B cell (primary cell): ENCODE results near the gene LRP2.

ENCODE experiments used
- CTCF ChIP-seq: fragments of 200-600 bp; IDR thresholded peaks from one replicate; pipeline ENCODE4 v1.8.0; 2022; ENCODE audit warnings: antibody characterized with exemption, mild to moderate bottlenecking
- EZH2 ChIP-seq: IDR thresholded peaks from 2 replicates; pipeline ENCODE4 v1.6.1; 2012; ENCODE audit warnings: borderline replicate concordance, low read depth, mild to moderate bottlenecking, moderate library complexity, low read length; ENCODE audit not compliant: insufficient read depth, poor library complexity, severe bottlenecking

DNA sequence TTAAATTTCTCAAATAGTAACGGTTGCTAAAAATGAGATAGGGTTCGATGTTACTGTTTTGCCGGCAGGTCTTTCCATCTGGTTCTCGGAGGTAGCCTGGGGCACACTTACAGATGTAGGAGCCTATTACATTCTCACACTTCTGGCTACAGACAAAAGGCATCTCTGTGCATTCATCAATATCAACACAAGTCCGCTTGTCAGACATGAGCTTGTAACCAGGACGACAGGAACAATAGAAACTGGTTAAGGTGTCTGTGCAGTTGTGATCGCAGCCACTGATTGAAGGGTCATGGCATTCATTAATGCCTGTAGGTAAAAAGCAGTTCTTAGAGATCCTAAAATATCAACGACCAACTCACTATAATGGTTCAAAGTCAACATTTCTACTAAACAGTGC, 176.6 kb downstream of the LRP2 start:
- TF ChIP-seq CTCF = no peak
- no peak for TF ChIP-seq EZH2
